K562 (cell line): ENCODE data around the gene NDOR1.

ENCODE experiments used
- CTCF ChIP-seq, 3 experiments: IDR thresholded peaks in 2 of 3; conservative IDR thresholded peaks in 1 of 3; 2 replicates each; pipeline ENCODE4 v1.5.1; 2011 to 2012; ENCODE audit warnings: low read length in 3 of 3, mild to moderate bottlenecking in 3 of 3, control low read depth in 2 of 3, improper control_type of control experiment in 1 of 3, inconsistent platforms in 1 of 3, low read depth in 1 of 3, mixed read lengths in 1 of 3, moderate library complexity in 1 of 3; ENCODE audit not compliant: insufficient read depth in 2 of 3
- ESRRA ChIP-seq: fragments of 450-650 bp; IDR thresholded peaks from 2 replicates; pipeline ENCODE4 v1.6.1; 2014; ENCODE audit warnings: low read depth, mild to moderate bottlenecking, moderate library complexity, borderline replicate concordance
- FUS ChIP-seq: fragments of 200-400 bp; formaldehyde crosslinking; optimal IDR thresholded peaks from 2 replicates; pipeline ENCODE3; 2017; ENCODE audit warnings: low read depth, low read length
- HIVEP1 ChIP-seq: fragments of 250-450 bp; sonication (Bioruptor Pico); IDR thresholded peaks from 2 replicates; pipeline ENCODE4 v1.4.0; 2020; ENCODE audit warnings: mild to moderate bottlenecking
- POLR2AphosphoS5 ChIP-seq: IDR thresholded peaks from 2 replicates; pipeline ENCODE4 v1.6.1; 2011; ENCODE audit warnings: mild to moderate bottlenecking, low read depth, low read length, moderate library complexity; ENCODE audit not compliant: control insufficient read depth, insufficient read depth
- REST ChIP-seq, 2 experiments: fragments of 450-650 bp; formaldehyde crosslinking in 1 of 2; IDR thresholded peaks; 2 replicates each; pipeline versions ENCODE4 v1.4.0 to v1.6.1; 2014 to 2020; ENCODE audit warnings: mild to moderate bottlenecking in 2 of 2, borderline replicate concordance in 1 of 2, low read depth in 1 of 2
- SAFB2 ChIP-seq: fragments of 200-400 bp; formaldehyde crosslinking; IDR thresholded peaks from 2 replicates; pipeline ENCODE4 v1.6.1; 2018; ENCODE audit warnings: borderline replicate concordance, low read length, low read depth, moderate library complexity; ENCODE audit not compliant: severe bottlenecking
- SREBF2 ChIP-seq: sonication (generic); formaldehyde crosslinking; IDR thresholded peaks from 2 replicates; pipeline ENCODE4 v1.4.0; 2020; ENCODE audit warnings: mild to moderate bottlenecking, missing genetic modification reagents
- ZKSCAN3 ChIP-seq: fragments of 250-450 bp; sonication (Bioruptor Pico); IDR thresholded peaks from 2 replicates; pipeline ENCODE4 v1.4.0; 2020

DNA sequence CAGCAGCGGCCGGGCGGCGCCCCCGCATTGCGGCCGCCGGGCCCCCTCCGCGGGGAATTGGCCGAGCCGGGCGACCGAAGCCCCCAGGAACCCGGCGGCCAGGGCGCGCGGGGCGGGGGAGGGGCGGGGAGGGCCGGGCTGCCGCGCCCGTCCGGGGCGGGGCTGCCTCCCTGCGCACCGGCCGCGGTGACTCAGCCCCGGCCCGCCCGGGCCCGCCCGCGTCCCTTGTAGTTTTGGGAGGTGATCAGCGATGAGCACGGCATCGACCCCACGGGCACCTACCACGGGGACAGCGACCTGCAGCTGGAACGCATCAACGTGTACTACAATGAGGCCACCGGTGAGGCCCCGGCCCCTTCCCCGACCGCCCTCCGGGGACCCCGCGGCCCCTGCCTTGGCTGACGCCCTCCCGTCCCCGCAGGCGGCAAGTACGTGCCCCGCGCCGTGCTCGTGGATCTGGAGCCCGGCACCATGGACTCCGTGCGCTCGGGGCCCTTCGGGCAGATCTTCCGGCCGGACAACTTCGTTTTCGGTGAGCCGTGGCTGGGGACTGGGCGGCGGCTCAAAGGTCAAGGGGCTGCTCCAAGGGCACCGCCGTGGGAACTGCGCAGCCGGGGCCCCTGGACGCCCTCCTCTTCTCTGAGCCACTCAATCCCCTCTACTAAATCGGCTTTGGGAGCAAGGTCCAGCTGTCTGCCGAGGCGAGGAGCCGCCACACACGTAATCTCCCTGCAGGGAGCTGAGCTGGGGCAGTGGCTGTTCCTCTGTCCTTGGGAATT, 36.2 kb downstream of the NDOR1 start:
- TF ChIP-seq ZKSCAN3 (CRISPR knock-in tag) (no peak), SAFB2 (no peak), SREBF2 (CRISPR knock-in tag) (no peak), CTCF (IDR thresholded peaks at IDR 0.05 in 2 of 3, conservative IDR thresholded peaks at IDR 0.05 in 1 of 3; ENCODE audit: insufficient read depth in 2 of 3, low read depth in 1 of 3, low read length in 3 of 3) (no peak), HIVEP1 (CRISPR knock-in tag) (no peak), POLR2AphosphoS5 (0 out of 2 replicates have a peak, but pooled peaks have one; percentile 16), REST (IDR thresholded peaks at IDR 0.05; ENCODE audit: borderline replicate concordance) (no peak), REST (CRISPR knock-in tag; IDR thresholded peaks at IDR 0.05; ENCODE audit: low read depth) (no peak), FUS (no peak), ESRRA (peak; percentile 56)
